HCT116 (cell line): ENCODE data around the gene VTI1A.
"Not testable (repeated sequence)": the region's sequence is repeated elsewhere in the genome, so short reads cannot be mapped to it uniquely, and the experiment has no call there.

Source experiments
- CTCF ChIP-seq, 3 experiments: fragments of 200-600 bp in 1 of 3; sonication (generic) in 1 of 3; IDR thresholded peaks in 2 of 3; conservative IDR thresholded peaks in 1 of 3; 2 replicates each; pipeline ENCODE4 v1.5.1; 2012 to 2017; ENCODE audit warnings: low read depth in 2 of 3, low read length in 2 of 3, antibody characterized with exemption in 1 of 3, borderline replicate concordance in 1 of 3, control low read depth in 1 of 3, mild to moderate bottlenecking in 1 of 3, mixed read lengths in 1 of 3, mixed run types in 1 of 3, moderate library complexity in 1 of 3; ENCODE audit not compliant: insufficient read depth in 1 of 3
- EGR1 ChIP-seq: IDR thresholded peaks from 2 replicates; pipeline ENCODE4 v1.6.1; 2012; ENCODE audit warnings: low read depth
- ELF1 ChIP-seq: IDR thresholded peaks from 2 replicates; pipeline ENCODE4 v1.6.1; 2012; ENCODE audit warnings: low read depth, borderline replicate concordance
- EZH2 ChIP-seq: fragments of 200-600 bp; sonication (generic); IDR thresholded peaks from 2 replicates; pipeline ENCODE4 v1.6.1; 2017; ENCODE audit warnings: antibody characterized with exemption, mixed run types
- EZH2phosphoT487 ChIP-seq: fragments of 200-600 bp; IDR thresholded peaks from 2 replicates; pipeline ENCODE4 v1.6.1; 2018; ENCODE audit warnings: antibody characterized with exemption, borderline replicate concordance
- JUND ChIP-seq: IDR thresholded peaks from 2 replicates; pipeline ENCODE4 v1.6.1; 2012
- POLR2A ChIP-seq: IDR thresholded peaks from 2 replicates; pipeline ENCODE4 v1.7.0; 2011; ENCODE audit warnings: borderline replicate concordance; ENCODE audit not compliant: insufficient read depth, insufficient read length; ENCODE audit errors: extremely low read depth
- POLR2AphosphoS5 ChIP-seq: IDR thresholded peaks from 2 replicates; pipeline ENCODE4 v1.6.1; 2011; ENCODE audit warnings: mild to moderate bottlenecking, low read depth, low read length, moderate library complexity
- RAD21 ChIP-seq: IDR thresholded peaks from 2 replicates; pipeline ENCODE4 v1.6.1; 2012; ENCODE audit warnings: low read depth, mild to moderate bottlenecking
- SIN3A ChIP-seq: IDR thresholded peaks from 2 replicates; pipeline ENCODE4 v1.6.1; 2012; ENCODE audit warnings: low read depth
- YY1 ChIP-seq: IDR thresholded peaks from 2 replicates; pipeline ENCODE4 v1.6.1; 2011; ENCODE audit warnings: low read length, low read depth, moderate library complexity, mild to moderate bottlenecking; ENCODE audit not compliant: insufficient replicate concordance; ENCODE audit errors: extremely low read depth
- ZBTB33 ChIP-seq: IDR thresholded peaks from 2 replicates; pipeline ENCODE4 v1.6.1; 2011; ENCODE audit warnings: mild to moderate bottlenecking, low read length, moderate library complexity; ENCODE audit not compliant: insufficient replicate concordance; ENCODE audit errors: extremely low read depth

- not testable (repeated sequence) for TF ChIP-seq EZH2phosphoT487; CTCF (IDR thresholded peaks at IDR 0.05 in 2 of 3, conservative IDR thresholded peaks at IDR 0.05 in 1 of 3; ENCODE audit: borderline replicate concordance in 1 of 3, insufficient read depth in 1 of 3, low read depth in 2 of 3, low read length in 2 of 3); POLR2AphosphoS5; SIN3A; POLR2A; EZH2; JUND; YY1; RAD21; ZBTB33; ELF1; EGR1
These were observed 284.4 kb downstream of the VTI1A start for GRCh38 chr10:112731450-112731849.
